OCI-LY7 (cell line): ENCODE results near the gene BOD1. TPM values are rescaled to one million over a fixed set of nuclear protein-coding genes. Genes with fewer than 3 reads are reported as not detected.

Source experiments
- BruUV-seq: library from RNA; stranded (reverse); fragments of 400-500 nt; replicated peaks from 2 replicates; lab custom pipeline; 2021; lab: Mats Ljungman, UMichigan
- CTCF ChIA-PET: fragments of 300-600 bp; sonication (Branson Sonifier 250); formaldehyde crosslinking; loops from one replicate; lab custom pipeline; 2022; ENCODE audit warnings: antibody characterized with exemption; ENCODE audit not compliant: unreplicated experiment; lab: Charles Lee
- POLR2A ChIA-PET: fragments of 300-600 bp; sonication (Branson Sonifier 250); formaldehyde crosslinking; loops from one replicate; lab custom pipeline; 2022; ENCODE audit warnings: antibody characterized with exemption; lab: Charles Lee
- DNase-seq: peaks from one replicate; pipeline ENCODE4 v3.0.0-alpha.2; 2015; ENCODE audit warnings: low spot score
- H2AFZ ChIP-seq: fragments of 200-600 bp; sonication (generic), shearing (Covaris generic); 2 replicates; pipeline ENCODE4 v1.6.1; 2014; ENCODE audit warnings: mild to moderate bottlenecking, antibody characterized with exemption, low read length, moderate library complexity
- H3K27ac ChIP-seq: fragments of 200-600 bp; sonication (generic); 2 replicates; pipeline ENCODE4 v1.5.1; 2014; ENCODE audit warnings: mixed run types, low read depth, mild to moderate bottlenecking, moderate library complexity, low read length, inconsistent platforms; ENCODE audit not compliant: poor library complexity, severe bottlenecking
- H3K36me3 ChIP-seq: fragments of 200-600 bp; sonication (generic); 2 replicates; pipeline ENCODE4 v1.6.1; 2014; ENCODE audit warnings: mild to moderate bottlenecking, antibody characterized with exemption, low read length, moderate library complexity, mixed read lengths; ENCODE audit not compliant: insufficient read depth
- H3K4me1 ChIP-seq: fragments of 200-600 bp; sonication (generic); 2 replicates; pipeline ENCODE4 v1.5.1; 2014; ENCODE audit warnings: mild to moderate bottlenecking, low read length; ENCODE audit not compliant: insufficient read depth, poor library complexity, severe bottlenecking
- H3K4me2 ChIP-seq: fragments of 200-600 bp; sonication (generic); 2 replicates; pipeline ENCODE4 v1.6.1; 2014; ENCODE audit warnings: mild to moderate bottlenecking, low read length
- H3K4me3 ChIP-seq: fragments of 200-600 bp; sonication (generic); 2 replicates; pipeline ENCODE4 v1.5.1; 2014; ENCODE audit warnings: mild to moderate bottlenecking, low read depth, low read length; ENCODE audit not compliant: poor library complexity, severe bottlenecking
- H3K79me2 ChIP-seq: fragments of 200-600 bp; sonication (generic); 2 replicates; pipeline ENCODE4 v1.6.1; 2016; ENCODE audit warnings: low read depth, mild to moderate bottlenecking, low read length, moderate library complexity, mixed read lengths; ENCODE audit not compliant: insufficient read depth
- H3K9me2 ChIP-seq: fragments of 200-600 bp; sonication (generic); 2 replicates; pipeline ENCODE4 v1.6.1; 2016; ENCODE audit warnings: mild to moderate bottlenecking, low read length, mixed read lengths; ENCODE audit not compliant: insufficient read depth
- H3K9me3 ChIP-seq: fragments of 200-600 bp; sonication (generic); 2 replicates; pipeline ENCODE4 v1.6.1; 2014; ENCODE audit warnings: mild to moderate bottlenecking, mixed run types, low read length, mixed read lengths
- H4K20me1 ChIP-seq: fragments of 200-600 bp; sonication (generic); 2 replicates; pipeline ENCODE4 v1.6.1; 2014; ENCODE audit warnings: mild to moderate bottlenecking, antibody characterized with exemption, low read length, moderate library complexity, mixed read lengths; ENCODE audit not compliant: insufficient read depth
- CTCF ChIP-seq: fragments of 200-600 bp; sonication (generic); conservative IDR thresholded peaks from 2 replicates; pipeline ENCODE4 v1.5.1; 2014; ENCODE audit warnings: mild to moderate bottlenecking, antibody characterized with exemption, low read length, moderate library complexity, mixed read lengths
- EZH2phosphoT487 ChIP-seq: fragments of 200-600 bp; sonication (generic); IDR thresholded peaks from 2 replicates; pipeline ENCODE4 v1.6.1; 2018; ENCODE audit warnings: low read depth, borderline replicate concordance, mild to moderate bottlenecking, mixed run types, antibody characterized with exemption, low read length, moderate library complexity, mixed read lengths
- intact Hi-C: fragments of 100-400 bp; cut with micrococcal nuclease; formaldehyde crosslinking; loops from one replicate; pipeline ENCODE4 v1.10.0; 2022; ENCODE audit not compliant: unreplicated experiment
- total RNA-seq, 2 experiments: library from RNA; depleted of rRNA in 1 of 2; stranded (reverse); fragments of >200 nt in 1 of 2; shearing (Covaris generic) in 1 of 2; gene quantifications; 2 replicates each; pipeline ENCODE4 v1.2.3, GENCODE V29; 2014 to 2022

The BOD1 gene
- total RNA-seq, 2 experiments from 2014 or later: 38.8 to 54.3 TPM

- Histone ChIP-seq H3K27ac (peak overlapping the region; percentile 18), H4K20me1 (no peaks in the 10 kb centered on the region), H3K79me2 (no peaks in the 10 kb centered on the region), H3K4me2 (peak overlapping the region; percentile 56), H2AFZ (peak overlapping the region; percentile 62; the same call in 1 of the 2 replicates), H3K36me3 (no peaks in the 10 kb centered on the region; the same call in 1 of the 2 replicates), H3K4me1 (peaks cover 13% of the 10 kb centered on the region), H3K4me3 (peak overlapping the region; percentile 23), H3K9me3 (peaks cover 6% of the 10 kb centered on the region), H3K9me2 (no peaks in the 10 kb centered on the region)
- intact Hi-C loops: no loop called here
- ChIA-PET POLR2A (interaction anchor here (0.8 to 1.3 kb wide), 4 partner anchors 9 to 42 kb away, joined by 3 to 5 read pairs (median 3); no protein-coding TSS in a partner anchor), CTCF (no interaction called here)
- peak; percentile 67 for DNase-seq
- no TSS peak for BruUV-seq
- TF ChIP-seq CTCF (no peak), EZH2phosphoT487 (no peak)
Observed at GRCh38 chr5:173664154-173664526, 47.7 kb upstream of the BOD1 start.

DNA sequence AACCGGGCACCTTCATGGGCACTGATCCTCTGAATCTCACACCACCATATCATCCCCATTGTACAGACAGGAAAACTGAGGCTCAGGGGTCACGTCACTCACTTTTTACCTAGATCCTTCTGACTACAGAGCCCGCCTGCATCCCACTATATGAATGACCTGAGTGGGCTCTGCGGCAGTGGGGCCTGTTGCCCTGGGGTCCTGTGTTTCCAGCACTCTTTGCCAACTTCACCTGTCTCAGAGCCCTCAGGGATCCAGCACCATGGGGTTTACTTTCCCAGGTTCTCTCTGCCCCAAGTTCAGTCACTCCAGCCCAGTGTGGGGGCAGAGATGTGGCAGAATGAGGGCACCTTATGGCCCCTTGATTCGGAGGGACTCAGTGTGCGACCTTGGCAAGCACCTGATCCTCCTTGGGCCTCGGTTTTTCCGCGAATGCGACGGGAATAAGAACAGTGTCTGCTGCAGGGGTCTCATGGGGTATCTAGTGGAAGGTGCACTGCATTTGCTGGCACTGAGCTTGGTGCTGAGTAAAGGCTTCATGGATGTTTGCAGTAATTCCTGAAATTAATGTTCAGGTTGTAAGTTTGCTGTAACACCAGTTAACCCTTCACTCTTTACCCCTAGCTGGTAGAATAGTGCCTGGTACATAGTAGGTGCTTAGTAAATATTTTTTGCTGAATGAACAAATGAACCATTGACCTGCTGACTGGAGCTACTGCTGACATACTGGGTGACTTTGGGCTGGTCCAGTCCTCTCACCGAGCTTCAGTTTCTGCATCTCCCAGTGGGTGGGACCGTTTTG is 47.1 kb upstream of the BOD1 start:
- H3K9me2 ChIP-seq: no peaks in the 10 kb centered on the region
- H3K4me3 ChIP-seq: peak overlapping the region; percentile 23
- intact Hi-C loops: no loop called here
- ChIA-PET POLR2A (interaction anchor here (0.9 to 1.3 kb wide), 3 partner anchors 9 to 43 kb away, joined by 3 to 5 read pairs (median 3); no protein-coding TSS in a partner anchor), CTCF (interaction anchor here (0.6 kb wide), 1 partner anchor 17 kb away, joined by 3 read pairs; no protein-coding TSS in a partner anchor)
- peak overlapping the region; percentile 62; the same call in 1 of the 2 replicates for H2AFZ ChIP-seq
- 0 out of 2 replicates have a peak, but pooled peaks cover under 1% of the 10 kb centered on the region for H3K9me3 ChIP-seq
- DNase-seq: no peak
- no peaks in the 10 kb centered on the region for H3K36me3 ChIP-seq
- H3K4me1 ChIP-seq: peaks cover 13% of the 10 kb centered on the region
- H3K27ac ChIP-seq: peak overlapping the region; percentile 18
- peak overlapping the region; percentile 56 for H3K4me2 ChIP-seq
- BruUV-seq: no TSS peak
- H4K20me1 ChIP-seq: no peaks in the 10 kb centered on the region
- no peak for TF ChIP-seq EZH2phosphoT487
- TF ChIP-seq CTCF: no peak
- H3K79me2 ChIP-seq: no peaks in the 10 kb centered on the region
